HG02763 (cell line): ENCODE results near the gene TK1.

Experiments used
- ATAC-seq: cut with Tn5 transposase; IDR thresholded peaks from one replicate; pipeline ENCODE4 v1.9.1; 2021; ENCODE audit warnings: mild to moderate bottlenecking, moderate library complexity; ENCODE audit not compliant: unreplicated experiment

TK1 gene

GRCh38 chr17:78125138-78125913 lies 61.5 kb downstream of the TK1 start:
- ATAC-seq = no peak

DNA sequence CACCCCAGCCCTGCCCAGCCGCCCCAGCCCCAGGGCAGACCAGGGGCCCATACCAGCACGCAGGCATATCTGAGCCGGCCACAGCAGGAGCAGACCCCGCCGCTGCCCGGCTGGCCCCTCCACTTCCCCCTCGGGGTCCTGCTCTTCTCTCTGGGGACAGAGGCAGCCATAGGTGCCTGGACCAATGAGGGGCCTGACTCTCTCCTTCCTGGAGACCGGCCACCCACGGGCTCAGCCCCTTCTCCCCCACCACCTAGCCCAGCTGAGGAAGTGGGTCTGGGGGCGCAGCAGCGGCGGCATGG lies 62.1 kb downstream of the TK1 start:
- ATAC-seq = no peak
